Cardiac muscle cell (in vitro differentiated cells and primary cell): ENCODE measurements around the gene AMBN. TPM values are rescaled to one million over a fixed set of nuclear protein-coding genes. Genes with fewer than 3 reads are reported as not detected.

Experiments used
- DNase-seq, 2 donors: peaks; one replicate each; pipeline versions ENCODE4 v3.0.0 to v3.0.0-alpha.2; 2010 to 2017; ENCODE audit warnings: low read depth in 1 of 2, low spot score in 1 of 2
- H3K27ac ChIP-seq: fragments of 200-600 bp; sonication (generic); 2 replicates; pipeline ENCODE4 v1.5.1; 2016
- H3K27me3 ChIP-seq: fragments of 200-600 bp; sonication (generic); 2 replicates; pipeline ENCODE4 v1.6.0; 2016; ENCODE audit warnings: control low read depth
- H3K36me3 ChIP-seq: fragments of 200-600 bp; sonication (generic); 2 replicates; pipeline ENCODE4 v1.5.1; 2016; ENCODE audit warnings: control low read depth
- H3K4me1 ChIP-seq: fragments of 200-600 bp; sonication (generic); 2 replicates; pipeline ENCODE4 v1.8.1; 2017; ENCODE audit warnings: low read depth, mild to moderate bottlenecking, mixed run types
- H3K4me3 ChIP-seq: fragments of 200-600 bp; sonication (generic); 2 replicates; pipeline ENCODE4 v1.5.1; 2016; ENCODE audit warnings: mild to moderate bottlenecking
- H3K9me3 ChIP-seq: fragments of 200-600 bp; sonication (generic); 2 replicates; pipeline ENCODE4 v1.5.1; 2017; ENCODE audit warnings: low read depth, mild to moderate bottlenecking, control low read depth
- polyA plus RNA-seq: library from polyadenylated mRNA; unstranded; fragments of >200 nt; fragmentation: Nextera tagmentation; extraction: Ambion mirVana; gene quantifications from 2 replicates; pipeline ENCODE4 v1.2.1, GENCODE V29; 2016
- total RNA-seq: library from RNA; depleted of rRNA; stranded (reverse); fragments of >200 nt; gene quantifications from 2 replicates; pipeline ENCODE4 v1.2.3, GENCODE V29; 2016
- TF ChIP-seq, protein P1 (sequence below): IDR thresholded peaks from 2 replicates; pipeline ENCODE4 v1.5.1; 2012; ENCODE audit warnings: low read depth, mild to moderate bottlenecking, low read length

AMBN gene
- total and polyA plus RNA-seq, 2 experiments from 2014 or later: not detected

DNA sequence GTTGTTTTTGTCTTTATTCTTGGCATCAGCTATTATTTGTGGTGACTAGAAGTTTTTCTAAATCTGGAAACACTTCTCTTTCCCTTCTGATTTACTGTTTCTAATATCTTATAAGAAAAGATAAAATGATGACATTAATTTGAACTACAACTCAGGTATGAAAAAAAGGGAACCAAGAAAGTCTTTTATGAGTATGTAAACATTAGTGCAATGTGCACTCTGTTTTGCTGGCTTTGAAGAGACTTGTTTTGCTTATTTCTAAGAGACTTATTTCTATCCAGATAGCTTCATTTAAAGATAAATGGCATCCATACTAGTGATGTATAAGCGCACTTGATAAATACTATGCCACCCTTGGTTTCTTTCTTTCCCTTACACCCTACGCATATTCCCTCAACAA lies 10.1 kb upstream of the AMBN start:
- no peak overlapping the region for H3K27ac ChIP-seq
- no peaks in the 10 kb centered on the region for H3K27me3 ChIP-seq
- no peaks in the 10 kb centered on the region for H3K9me3 ChIP-seq
- TF ChIP-seq, protein P1, sequence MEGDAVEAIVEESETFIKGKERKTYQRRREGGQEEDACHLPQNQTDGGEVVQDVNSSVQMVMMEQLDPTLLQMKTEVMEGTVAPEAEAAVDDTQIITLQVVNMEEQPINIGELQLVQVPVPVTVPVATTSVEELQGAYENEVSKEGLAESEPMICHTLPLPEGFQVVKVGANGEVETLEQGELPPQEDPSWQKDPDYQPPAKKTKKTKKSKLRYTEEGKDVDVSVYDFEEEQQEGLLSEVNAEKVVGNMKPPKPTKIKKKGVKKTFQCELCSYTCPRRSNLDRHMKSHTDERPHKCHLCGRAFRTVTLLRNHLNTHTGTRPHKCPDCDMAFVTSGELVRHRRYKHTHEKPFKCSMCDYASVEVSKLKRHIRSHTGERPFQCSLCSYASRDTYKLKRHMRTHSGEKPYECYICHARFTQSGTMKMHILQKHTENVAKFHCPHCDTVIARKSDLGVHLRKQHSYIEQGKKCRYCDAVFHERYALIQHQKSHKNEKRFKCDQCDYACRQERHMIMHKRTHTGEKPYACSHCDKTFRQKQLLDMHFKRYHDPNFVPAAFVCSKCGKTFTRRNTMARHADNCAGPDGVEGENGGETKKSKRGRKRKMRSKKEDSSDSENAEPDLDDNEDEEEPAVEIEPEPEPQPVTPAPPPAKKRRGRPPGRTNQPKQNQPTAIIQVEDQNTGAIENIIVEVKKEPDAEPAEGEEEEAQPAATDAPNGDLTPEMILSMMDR: no peak
- no peaks in the 10 kb centered on the region for H3K4me1 ChIP-seq
- H3K4me3 ChIP-seq: no peak overlapping the region
- H3K36me3 ChIP-seq: no peaks in the 10 kb centered on the region
- DNase-seq: no peak

DNA sequence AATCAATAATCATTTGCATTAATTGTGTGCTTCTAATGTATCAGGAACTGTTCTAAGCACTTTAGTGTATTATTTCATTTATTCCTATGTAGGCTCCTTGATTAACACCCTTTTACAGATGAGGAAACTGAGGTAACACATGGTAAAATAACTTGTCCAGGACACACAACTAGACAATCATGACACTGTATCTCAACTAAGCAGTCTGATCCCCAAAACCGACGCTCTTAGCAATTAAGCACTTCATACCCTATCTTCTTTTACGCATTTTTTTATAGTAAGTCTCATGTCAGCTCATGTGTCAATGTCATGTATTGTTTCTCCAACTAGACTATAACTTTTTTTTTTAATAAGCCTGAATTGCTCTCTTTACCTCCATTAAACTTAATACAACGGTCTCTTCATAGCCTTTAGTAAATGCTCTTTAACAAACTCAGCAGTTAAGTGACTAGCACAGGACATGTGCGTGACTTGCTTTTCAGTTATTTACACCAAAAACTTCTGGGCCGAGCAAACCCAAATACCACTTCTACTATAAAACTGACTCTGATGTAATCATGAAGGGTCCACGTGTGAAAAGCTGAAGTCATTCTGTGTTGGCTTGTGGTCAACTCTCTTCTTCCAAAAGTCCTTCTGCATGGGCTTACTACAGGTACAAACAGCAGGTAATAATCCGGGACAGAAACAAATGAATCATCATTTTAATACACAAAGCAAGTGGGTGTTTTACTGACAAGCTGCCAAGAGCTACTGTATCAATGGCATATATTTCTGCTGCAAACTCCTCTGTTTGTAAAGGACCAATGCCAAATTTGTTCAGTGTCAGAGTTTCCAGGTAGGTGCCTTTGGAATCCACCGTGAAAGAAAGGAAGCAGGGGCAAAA lies 7.9 kb upstream of the AMBN start:
- TF ChIP-seq, protein P1: no peak
- Histone ChIP-seq H3K27ac (no peak overlapping the region), H3K4me3 (no peak overlapping the region), H3K27me3 (no peaks in the 10 kb centered on the region), H3K9me3 (no peaks in the 10 kb centered on the region), H3K36me3 (no peaks in the 10 kb centered on the region), H3K4me1 (no peaks in the 10 kb centered on the region)
- no peak for DNase-seq

DNA sequence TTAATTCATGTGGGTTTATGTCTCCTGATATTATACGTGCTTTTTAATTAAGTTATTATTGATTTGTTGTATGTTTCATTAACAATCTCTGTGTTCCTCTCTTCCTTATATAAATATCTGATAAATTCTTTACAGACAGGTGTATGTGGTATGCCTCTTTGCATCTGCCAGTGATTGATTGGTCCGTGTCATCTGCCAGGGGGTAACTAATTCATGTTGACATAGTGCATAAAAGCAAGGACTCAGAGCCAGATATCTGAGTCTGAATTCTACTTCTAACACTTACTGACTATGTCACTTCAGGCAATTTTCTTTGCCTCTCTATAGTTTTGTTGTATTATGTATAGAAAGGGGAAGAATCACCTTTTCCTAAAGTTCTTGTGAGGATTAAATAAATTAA lies 5.2 kb upstream of the AMBN start:
- no peaks in the 10 kb centered on the region for H3K27me3 ChIP-seq
- H3K4me1 ChIP-seq: no peaks in the 10 kb centered on the region
- H3K36me3 ChIP-seq: no peaks in the 10 kb centered on the region
- H3K9me3 ChIP-seq: no peaks in the 10 kb centered on the region
- TF ChIP-seq, protein P1: no peak
- no peak overlapping the region for H3K4me3 ChIP-seq
- no peak for DNase-seq
- H3K27ac ChIP-seq: no peak overlapping the region

DNA sequence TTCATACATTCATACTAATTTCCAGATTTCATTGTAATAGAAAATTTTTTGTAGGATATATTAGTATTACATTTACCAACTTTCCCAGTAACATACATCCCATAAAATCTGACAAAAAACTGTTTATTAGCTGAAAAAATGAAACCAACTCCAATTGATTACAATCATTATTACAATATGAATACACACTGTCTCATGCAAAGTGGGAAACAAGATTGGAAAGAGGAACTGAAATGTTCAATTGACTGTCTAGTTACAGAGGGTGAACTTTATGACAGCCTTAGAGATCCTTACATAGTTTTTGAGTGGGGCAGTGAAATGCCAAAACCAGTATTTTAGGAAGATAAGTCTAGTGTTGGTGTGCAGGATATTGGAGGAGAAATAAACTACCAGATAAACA lies 2.3 kb upstream of the AMBN start:
- Histone ChIP-seq H3K27ac (no peak overlapping the region), H3K4me1 (no peaks in the 10 kb centered on the region), H3K27me3 (no peaks in the 10 kb centered on the region), H3K36me3 (no peaks in the 10 kb centered on the region), H3K4me3 (no peak overlapping the region), H3K9me3 (no peaks in the 10 kb centered on the region)
- TF ChIP-seq, protein P1: no peak
- DNase-seq: no peak

DNA sequence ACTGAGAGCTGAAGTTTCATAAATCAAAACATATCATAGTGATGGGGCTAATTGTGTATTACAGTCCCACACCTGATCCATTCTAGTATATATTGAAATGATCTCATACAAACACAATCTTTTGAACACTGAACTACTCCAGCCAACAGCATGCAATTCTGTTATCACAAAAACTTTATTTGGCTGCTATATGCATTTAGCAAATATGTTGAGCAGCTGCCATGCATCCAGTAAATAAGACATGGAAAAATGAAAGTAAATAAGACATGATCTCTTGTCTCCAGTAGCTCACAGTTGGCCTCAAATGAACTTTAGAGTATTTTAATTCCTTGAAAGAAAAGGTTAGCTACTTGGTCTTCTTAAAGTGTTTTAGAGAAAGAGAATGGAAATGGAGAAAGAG lies 2.1 kb downstream of the AMBN start:
- Histone ChIP-seq H3K4me3 (no peak overlapping the region), H3K27me3 (no peaks in the 10 kb centered on the region), H3K36me3 (no peaks in the 10 kb centered on the region), H3K9me3 (no peaks in the 10 kb centered on the region), H3K4me1 (no peaks in the 10 kb centered on the region), H3K27ac (no peak overlapping the region)
- no peak for DNase-seq
- TF ChIP-seq, protein P1: no peak
